BJ (cell line): ENCODE data around the gene GIMAP7. TPM values are rescaled to one million over a fixed set of nuclear protein-coding genes. Genes with fewer than 3 reads are reported as not detected.

Experiments used
- CTCF ChIA-PET: fragments of 350-600 bp; formaldehyde crosslinking; extraction: SDS; loops from one replicate; lab custom pipeline; 2021; ENCODE audit warnings: antibody characterized with exemption, inconsistent platforms; lab: Yijun Ruan, JAX
- POLR2A ChIA-PET: fragments of 300-600 bp; sonication (Branson Sonifier 250); formaldehyde crosslinking; extraction: SDS; loops from one replicate; lab custom pipeline; 2021; ENCODE audit warnings: antibody characterized with exemption; lab: Charles Lee
- DNase-seq: peaks from one replicate; pipeline ENCODE4 v3.0.0-alpha.2; 2011; ENCODE audit warnings: low read depth
- H3K27me3 ChIP-seq: 2 replicates; pipeline ENCODE4 v1.6.0; 2011; ENCODE audit warnings: low read length; ENCODE audit not compliant: control insufficient read depth, insufficient read depth
- H3K36me3 ChIP-seq: 2 replicates; pipeline ENCODE4 v1.5.1; 2011; ENCODE audit warnings: low read length; ENCODE audit not compliant: control insufficient read depth, insufficient read depth
- H3K4me3 ChIP-seq: 2 replicates; pipeline ENCODE4 v1.5.1; 2011; ENCODE audit warnings: low read depth, mild to moderate bottlenecking, control low read depth, low read length
- polyA plus RNA-seq: library from polyadenylated mRNA; depleted of rRNA; stranded (reverse); fragments of >200 nt; gene quantifications from 2 replicates; pipeline ENCODE4 v1.2.3, GENCODE V29; 2011
- TF ChIP-seq, protein P1 (sequence below): IDR thresholded peaks from 2 replicates; pipeline ENCODE4 v1.5.1; 2011; ENCODE audit warnings: low read depth, mild to moderate bottlenecking, control low read depth, inconsistent platforms, low read length, moderate library complexity; ENCODE audit not compliant: insufficient read depth

The GIMAP7 gene
- polyA plus RNA-seq, 1 experiment, result not detected

DNA sequence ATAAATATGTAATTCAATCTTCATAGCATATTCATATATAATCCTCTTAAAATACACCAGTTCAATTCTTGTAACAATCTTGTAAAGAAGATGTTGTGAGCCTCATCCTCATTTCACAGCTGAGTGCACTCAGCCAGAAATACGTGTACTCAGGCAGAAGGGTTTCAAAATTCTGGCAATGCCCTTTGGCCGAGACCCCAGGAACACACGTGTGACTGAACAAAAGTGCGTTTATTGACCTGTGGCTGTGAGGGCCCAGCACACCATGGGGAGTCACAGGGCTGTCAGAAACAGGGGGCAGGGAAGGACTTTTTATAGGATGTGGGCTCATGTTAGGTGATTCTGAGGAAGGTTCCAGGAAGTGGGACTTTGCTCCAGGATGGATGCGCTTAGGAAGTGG is 42.8 kb upstream of the GIMAP7 start:
- ChIA-PET POLR2A (no interaction called here), CTCF (no interaction called here)
- TF ChIP-seq, protein P1, sequence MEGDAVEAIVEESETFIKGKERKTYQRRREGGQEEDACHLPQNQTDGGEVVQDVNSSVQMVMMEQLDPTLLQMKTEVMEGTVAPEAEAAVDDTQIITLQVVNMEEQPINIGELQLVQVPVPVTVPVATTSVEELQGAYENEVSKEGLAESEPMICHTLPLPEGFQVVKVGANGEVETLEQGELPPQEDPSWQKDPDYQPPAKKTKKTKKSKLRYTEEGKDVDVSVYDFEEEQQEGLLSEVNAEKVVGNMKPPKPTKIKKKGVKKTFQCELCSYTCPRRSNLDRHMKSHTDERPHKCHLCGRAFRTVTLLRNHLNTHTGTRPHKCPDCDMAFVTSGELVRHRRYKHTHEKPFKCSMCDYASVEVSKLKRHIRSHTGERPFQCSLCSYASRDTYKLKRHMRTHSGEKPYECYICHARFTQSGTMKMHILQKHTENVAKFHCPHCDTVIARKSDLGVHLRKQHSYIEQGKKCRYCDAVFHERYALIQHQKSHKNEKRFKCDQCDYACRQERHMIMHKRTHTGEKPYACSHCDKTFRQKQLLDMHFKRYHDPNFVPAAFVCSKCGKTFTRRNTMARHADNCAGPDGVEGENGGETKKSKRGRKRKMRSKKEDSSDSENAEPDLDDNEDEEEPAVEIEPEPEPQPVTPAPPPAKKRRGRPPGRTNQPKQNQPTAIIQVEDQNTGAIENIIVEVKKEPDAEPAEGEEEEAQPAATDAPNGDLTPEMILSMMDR, result no peak

DNA sequence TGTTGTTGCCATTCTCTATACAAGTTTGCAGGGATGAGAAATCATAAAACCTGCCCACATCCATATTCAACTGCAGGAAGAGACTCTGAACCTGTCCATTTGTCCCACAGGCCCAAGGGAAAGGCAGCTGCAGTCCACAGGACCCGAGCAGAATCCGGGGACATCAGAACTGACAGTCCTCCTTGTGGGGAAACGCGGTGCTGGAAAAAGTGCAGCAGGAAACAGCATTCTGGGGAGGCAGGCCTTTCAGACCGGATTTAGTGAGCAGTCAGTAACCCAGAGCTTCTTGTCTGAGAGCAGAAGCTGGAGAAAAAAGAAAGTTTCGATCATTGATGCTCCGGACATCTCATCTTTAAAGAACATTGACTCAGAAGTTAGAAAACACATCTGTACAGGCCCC is 40.8 kb upstream of the GIMAP7 start:
- DNase-seq, result no peak
- ChIA-PET CTCF (no interaction called here), POLR2A (no interaction called here)
- TF ChIP-seq, protein P1, result no peak
- Histone ChIP-seq H3K36me3 (no peaks in the 10 kb centered on the region), H3K4me3 (no peak overlapping the region), H3K27me3 (no peaks in the 10 kb centered on the region)

More for the DNA sequence above, 42.8 kb upstream of the GIMAP7 start:
- no peaks in the 10 kb centered on the region for H3K36me3 ChIP-seq
- H3K27me3 ChIP-seq, result no peaks in the 10 kb centered on the region
- no peak for DNase-seq
- H3K4me3 ChIP-seq, result no peak overlapping the region

DNA sequence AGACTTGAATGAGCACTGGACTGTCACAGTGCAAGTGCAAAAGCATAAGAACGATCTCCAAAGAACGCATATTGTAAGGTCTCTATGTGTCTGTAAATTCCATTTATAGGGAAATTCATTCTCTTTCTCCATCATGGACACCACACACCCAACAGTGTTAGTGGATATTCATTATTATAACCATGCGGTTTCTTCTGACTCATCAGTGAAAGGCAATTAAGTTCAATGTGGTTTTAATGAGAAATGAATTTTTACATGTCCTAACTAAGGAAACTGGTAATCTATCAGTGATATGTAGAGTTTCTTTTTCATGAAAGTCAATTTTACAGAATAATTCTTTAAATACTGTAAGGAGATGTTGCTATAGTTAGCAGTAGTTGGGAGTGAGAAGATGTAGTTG is 38.4 kb upstream of the GIMAP7 start:
- CTCF ChIA-PET, result no interaction called here
- POLR2A ChIA-PET, result no interaction called here
- H3K27me3 ChIP-seq, result no peaks in the 10 kb centered on the region

DNA sequence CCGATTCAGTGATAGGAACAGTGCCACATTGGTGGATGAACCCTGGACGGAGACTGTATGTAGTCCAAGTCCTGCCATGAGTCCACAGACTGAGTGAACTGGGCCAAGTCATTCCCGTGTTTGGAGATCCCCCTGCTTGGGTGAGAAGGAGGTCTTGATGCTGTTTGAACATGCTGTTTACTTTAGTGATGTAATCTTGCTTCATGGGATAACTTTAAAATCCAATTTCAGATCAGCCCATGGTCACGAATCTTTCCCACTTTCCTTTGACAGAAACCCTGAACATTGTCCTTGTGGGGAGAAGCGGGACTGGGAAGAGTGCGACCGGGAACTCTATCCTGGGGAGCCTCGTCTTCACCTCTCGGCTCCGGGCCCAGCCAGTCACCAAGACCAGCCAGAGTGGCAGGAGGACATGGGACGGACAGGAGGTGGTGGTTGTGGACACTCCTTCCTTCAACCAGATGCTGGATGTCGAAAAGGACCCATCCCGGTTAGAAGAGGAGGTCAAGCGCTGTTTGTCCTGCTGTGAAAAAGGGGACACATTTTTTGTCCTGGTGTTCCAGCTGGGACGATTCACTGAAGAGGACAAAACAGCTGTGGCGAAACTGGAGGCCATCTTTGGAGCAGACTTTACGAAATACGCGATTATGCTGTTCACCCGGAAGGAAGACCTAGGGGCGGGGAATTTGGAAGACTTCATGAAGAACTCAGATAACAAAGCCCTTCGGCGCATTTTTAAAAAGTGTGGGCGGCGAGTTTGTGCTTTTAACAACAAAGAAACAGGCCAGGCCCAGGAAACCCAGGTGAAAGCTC is 37.6 kb upstream of the GIMAP7 start:
- H3K4me3 ChIP-seq, result no peak overlapping the region
- no peak for DNase-seq
- TF ChIP-seq, protein P1, result no peak
- H3K36me3 ChIP-seq, result no peaks in the 10 kb centered on the region
- no peaks in the 10 kb centered on the region for H3K27me3 ChIP-seq
- ChIA-PET POLR2A (no interaction called here), CTCF (no interaction called here)

More for the DNA sequence above, 38.4 kb upstream of the GIMAP7 start:
- no peak for DNase-seq
- Histone ChIP-seq H3K4me3 (no peak overlapping the region), H3K36me3 (no peaks in the 10 kb centered on the region)
- TF ChIP-seq, protein P1, result no peak

DNA sequence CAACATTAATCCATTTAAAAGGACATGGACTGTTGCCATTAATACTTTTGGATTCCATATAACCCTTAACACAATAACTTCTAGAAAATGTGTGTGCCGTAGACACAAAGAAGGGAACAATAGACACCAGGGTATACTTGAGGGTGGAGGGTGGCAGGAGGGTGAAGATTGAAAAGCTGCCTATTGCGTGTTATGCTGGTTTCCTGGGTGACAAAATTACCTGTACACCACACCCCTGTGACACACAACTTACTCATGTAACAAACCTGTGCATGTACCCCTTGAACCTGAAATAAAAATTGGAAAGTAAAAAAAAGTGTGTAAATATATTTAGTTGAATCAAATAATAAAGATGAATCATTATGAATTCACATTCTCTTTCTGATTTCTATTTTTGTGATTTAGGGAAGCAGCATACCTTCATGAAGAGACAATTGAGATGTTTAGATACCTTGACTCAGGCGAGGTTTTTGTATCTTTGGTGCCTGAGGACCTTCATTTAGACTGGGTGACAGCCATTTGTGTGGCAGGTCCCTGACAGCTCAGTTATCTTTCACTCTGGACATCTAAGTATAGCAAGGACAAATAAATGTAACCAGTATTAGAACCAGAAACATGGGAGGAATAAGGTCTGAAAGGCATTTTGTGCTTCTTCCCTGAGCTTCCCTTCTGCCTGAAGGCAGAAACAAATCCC is 35.5 kb upstream of the GIMAP7 start:
- POLR2A ChIA-PET, result no interaction called here

More for the DNA sequence above, 35.5 kb upstream of the GIMAP7 start:
- no peak overlapping the region for H3K4me3 ChIP-seq
- H3K36me3 ChIP-seq, result no peaks in the 10 kb centered on the region
- no peaks in the 10 kb centered on the region for H3K27me3 ChIP-seq
- no peak for DNase-seq
- CTCF ChIA-PET, result no interaction called here
- TF ChIP-seq, protein P1, result no peak
